GM19455 (cell line): Measurements from ENCODE around the gene TMEM169.
"Not testable (repeated sequence)": the region's sequence is repeated elsewhere in the genome, so short reads cannot be mapped to it uniquely, and the experiment has no call there.

Experiments used
- ATAC-seq: cut with Tn5 transposase; IDR thresholded peaks from one replicate; pipeline ENCODE4 v1.9.1; 2021; ENCODE audit not compliant: unreplicated experiment

TMEM169 gene

GRCh38 chr2:216071111-216071851, 10.4 kb upstream of the TMEM169 start:
- ATAC-seq: no peak

- no peak for ATAC-seq
Measured at GRCh38 chr2:216072473-216072872, 9.2 kb upstream of the TMEM169 start.

GRCh38 chr2:216073773-216074172, 7.9 kb upstream of the TMEM169 start:
- no peak for ATAC-seq

- no peak for ATAC-seq
Measured at GRCh38 chr2:216074380-216074779, 7.3 kb upstream of the TMEM169 start.

DNA sequence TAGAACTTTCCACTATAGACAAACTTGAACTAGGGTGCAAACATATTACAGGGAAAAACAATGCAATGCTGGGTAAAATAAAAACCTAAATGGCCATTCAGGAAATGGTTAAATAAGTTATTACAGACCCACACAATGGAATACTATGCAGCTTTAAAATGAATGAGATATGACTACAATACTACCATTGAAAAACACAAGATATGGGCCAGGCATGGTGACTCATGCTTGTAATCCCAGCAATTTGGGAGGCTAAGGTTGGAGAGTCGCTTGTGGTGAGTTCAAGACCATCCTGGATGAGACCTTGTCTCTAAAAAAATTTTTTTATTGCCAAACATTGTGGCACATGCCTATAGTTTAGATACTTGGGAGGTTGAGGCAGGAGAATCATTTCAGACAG, 6.9 kb upstream of the TMEM169 start:
- no peak for ATAC-seq

GRCh38 chr2:216075510-216076485, 5.9 kb upstream of the TMEM169 start:
- no peak for ATAC-seq

- ATAC-seq: no peak
Measured at GRCh38 chr2:216078776-216079175, 2.9 kb upstream of the TMEM169 start.

GRCh38 chr2:216080048-216080447, 1.7 kb upstream of the TMEM169 start:
- not testable (repeated sequence) for ATAC-seq

DNA sequence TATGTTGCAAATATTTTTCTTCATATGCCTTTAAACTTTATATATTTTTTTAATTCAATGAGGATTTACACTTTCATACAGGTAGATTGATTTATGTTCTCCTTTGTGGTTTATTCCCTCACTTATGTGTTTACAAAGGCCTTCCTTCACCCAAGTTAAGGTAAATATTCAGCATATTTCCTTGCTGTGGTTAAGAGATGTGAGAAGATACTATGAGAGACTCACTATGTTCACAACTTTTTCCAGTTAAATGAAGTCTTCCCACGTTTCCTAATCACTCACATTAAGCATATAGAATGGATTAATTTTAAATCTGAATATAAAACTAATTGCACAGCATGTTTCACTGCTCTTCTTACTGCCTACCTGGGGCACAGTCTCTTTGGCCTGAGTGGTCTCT, 707 bp upstream of the TMEM169 start:
- peak; percentile 15 for ATAC-seq

DNA sequence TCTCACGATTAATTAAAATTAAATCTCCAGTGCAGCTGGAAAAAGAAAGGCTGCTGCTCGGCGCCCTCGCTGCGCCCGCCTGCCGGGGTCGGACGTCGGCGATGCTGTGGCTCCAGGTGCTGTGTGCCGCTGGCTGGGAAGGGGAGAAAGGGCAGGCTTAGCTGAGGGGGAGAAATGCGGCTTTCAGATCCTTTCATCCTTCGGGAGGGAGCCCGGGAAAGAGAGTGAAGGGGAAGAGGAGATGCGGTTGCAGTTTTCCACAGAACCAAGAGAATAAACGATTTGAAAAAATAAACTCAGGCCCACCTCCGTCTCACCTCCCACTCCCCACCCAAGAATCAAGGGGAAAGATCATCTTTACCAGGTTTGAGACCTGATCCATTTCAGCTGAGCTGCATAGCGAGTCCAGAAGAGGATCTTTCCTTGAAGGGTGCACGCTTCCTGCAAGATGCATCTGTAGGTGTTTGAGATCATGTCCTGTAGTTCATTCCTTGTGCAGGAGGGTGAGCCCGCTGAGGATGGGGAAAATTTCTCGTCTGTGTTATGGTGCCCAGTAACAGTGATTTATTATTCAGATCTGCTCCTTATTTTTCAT, 495 bp downstream of the TMEM169 start:
- peak; percentile 23 for ATAC-seq

DNA sequence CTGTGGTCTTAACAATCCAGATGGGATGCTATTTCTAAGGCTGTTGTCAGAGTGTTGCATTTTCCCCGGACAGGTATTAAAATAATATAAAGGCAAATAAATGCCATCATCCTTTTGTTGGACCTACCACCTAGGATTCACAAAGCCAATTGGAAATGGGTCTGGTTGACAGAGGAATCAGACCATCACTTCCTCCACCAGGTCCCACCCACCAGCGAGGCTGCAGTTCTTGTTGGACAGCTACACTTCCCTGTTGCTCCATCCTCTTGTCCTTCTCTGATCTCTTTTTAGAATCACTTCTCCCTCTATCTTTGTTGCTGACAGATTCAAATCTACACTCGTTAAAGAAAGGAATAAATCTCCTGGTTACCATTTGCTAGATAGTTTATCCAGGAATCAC, 1.1 kb downstream of the TMEM169 start:
- ATAC-seq: no peak

GRCh38 chr2:216083464-216084281, 2.0 kb downstream of the TMEM169 start:
- ATAC-seq: no peak

- no peak for ATAC-seq
Measured at GRCh38 chr2:216084547-216084946, 2.8 kb downstream of the TMEM169 start.

- no peak for ATAC-seq
Measured at GRCh38 chr2:216086207-216086893, 4.6 kb downstream of the TMEM169 start.

DNA sequence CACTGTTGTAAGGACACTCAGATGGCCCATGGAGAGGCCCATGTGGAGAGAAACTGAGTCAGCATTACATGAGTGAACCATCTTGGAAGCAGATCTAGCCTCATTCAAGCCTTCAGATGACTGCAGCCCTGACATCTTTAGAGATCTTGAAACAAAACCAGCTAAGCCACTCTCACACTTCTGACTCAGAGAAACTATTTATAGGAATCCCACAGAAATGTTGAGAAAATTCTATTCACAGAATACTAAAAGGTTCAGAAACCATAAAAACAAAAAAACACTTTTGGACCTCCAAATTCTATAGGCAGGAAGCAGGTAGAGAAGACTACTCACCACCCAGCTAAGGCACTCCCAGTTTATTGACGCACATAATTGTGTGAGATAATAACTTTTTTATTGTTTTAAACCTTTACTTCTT, 8.7 kb downstream of the TMEM169 start:
- no peak for ATAC-seq

- no peak for ATAC-seq
Measured at GRCh38 chr2:216092646-216093045, 10.9 kb downstream of the TMEM169 start.

GRCh38 chr2:216094701-216095100, 13.0 kb downstream of the TMEM169 start:
- ATAC-seq: no peak

- ATAC-seq: no peak
Measured at GRCh38 chr2:216098421-216099334, 17.0 kb downstream of the TMEM169 start.

DNA sequence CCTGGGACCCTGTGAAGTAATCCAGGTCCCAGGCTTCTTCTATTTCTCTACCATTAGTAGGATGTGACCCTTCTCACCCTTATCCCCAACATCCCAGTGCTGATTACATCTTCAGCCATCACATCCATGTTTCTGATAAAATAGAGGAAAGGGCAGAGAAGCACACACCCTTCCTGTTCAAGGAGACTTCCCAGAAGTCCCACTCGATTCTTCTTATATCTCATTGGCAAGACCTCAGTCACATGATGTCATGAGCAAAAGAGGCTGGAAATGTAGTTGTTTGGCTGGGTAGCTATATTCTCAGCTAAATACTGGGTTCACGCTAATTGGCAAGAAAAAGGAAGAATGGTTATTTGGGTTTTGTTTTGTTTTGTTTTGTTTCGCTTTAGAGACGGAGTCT, 19.4 kb downstream of the TMEM169 start:
- no peak for ATAC-seq
